GM12878 (cell line): ENCODE data around the gene HOTAIR. TPM values are rescaled to one million over a fixed set of nuclear protein-coding genes. Genes with fewer than 3 reads are reported as not detected.

Experiments
- ATAC-seq: fragments of 200-7000 bp; cut with Tn5 transposase; 3 replicates; pipeline ENCODE4 v1.9.1; 2020; ENCODE audit warnings: mild to moderate bottlenecking, moderate library complexity
- BruUV-seq: library from RNA; stranded (reverse); fragments of 400-500 nt; replicated peaks from 2 replicates; lab custom pipeline; 2021; lab: Mats Ljungman, UMichigan
- CTCF ChIA-PET: fragments of 300-600 bp; sonication (Branson Sonifier 250); formaldehyde crosslinking; extraction: SDS; loops from one replicate; lab custom pipeline; 2021; ENCODE audit warnings: inconsistent platforms; lab: Yijun Ruan, JAX
- POLR2A ChIA-PET: fragments of 350-600 bp; formaldehyde crosslinking; extraction: SDS; loops from one replicate; lab custom pipeline; 2021; ENCODE audit warnings: inconsistent platforms; lab: Charles Lee
- RAD21 ChIA-PET: fragments of 300-600 bp; sonication (Branson Sonifier 250); formaldehyde crosslinking; loops from one replicate; lab custom pipeline; 2023; ENCODE audit warnings: antibody characterized with exemption; ENCODE audit not compliant: unreplicated experiment; lab: Charles Lee
- SMC1A ChIA-PET: fragments of 300-600 bp; sonication (Branson Sonifier 250); formaldehyde crosslinking; loops from one replicate; lab custom pipeline; 2023; ENCODE audit not compliant: unreplicated experiment, uncharacterized antibody; lab: Charles Lee
- DNase-seq: peaks from one replicate; pipeline ENCODE4 v3.0.0-alpha.2; 2011; ENCODE audit warnings: low read depth, low spot score
- FAIRE-seq: peaks from 3 replicates; lab custom pipeline; 2011; peaks lifted over from hg19 to GRCh38; lab: Jason Lieb, UNC
- H2AFZ ChIP-seq: 2 replicates; pipeline ENCODE4 v1.6.0; 2011; ENCODE audit warnings: low read depth, low read length, control low read depth; ENCODE audit not compliant: control insufficient read depth
- H3K27ac ChIP-seq: 2 replicates; pipeline ENCODE4 v1.5.1; 2011; ENCODE audit warnings: control low read depth; ENCODE audit not compliant: control insufficient read depth, insufficient read depth
- H3K27me3 ChIP-seq, 2 experiments: replicated peaks in 1 of 2; 2 replicates each; pipeline versions ENCODE4 v1.6.0 to v1.6.1; 2011; ENCODE audit warnings: low read length in 1 of 2; ENCODE audit not compliant: control insufficient read depth in 2 of 2, insufficient read depth in 2 of 2
- H3K36me3 ChIP-seq, 2 experiments: 2 replicates each; pipeline ENCODE4 v1.5.1; 2011; ENCODE audit warnings: low read length in 1 of 2; ENCODE audit not compliant: control insufficient read depth in 2 of 2, insufficient read depth in 2 of 2
- H3K4me1 ChIP-seq: 2 replicates; pipeline ENCODE4 v1.6.1; 2011; ENCODE audit warnings: mild to moderate bottlenecking, low read length, moderate library complexity, mixed read lengths; ENCODE audit not compliant: control insufficient read depth, insufficient read depth
- H3K4me2 ChIP-seq: 2 replicates; pipeline ENCODE4 v1.6.0; 2011; ENCODE audit warnings: control low read depth; ENCODE audit not compliant: control insufficient read depth, insufficient read depth
- H3K4me3 ChIP-seq: fragments of 200-600 bp; sonication (generic); 2 replicates; pipeline ENCODE4 v1.5.1; 2016
- H3K79me2 ChIP-seq: 2 replicates; pipeline ENCODE4 v1.6.0; 2011; ENCODE audit warnings: low read length; ENCODE audit not compliant: control insufficient read depth, insufficient read depth
- H3K9ac ChIP-seq: 2 replicates; pipeline ENCODE4 v1.8.0; 2011; ENCODE audit warnings: low read length, control low read depth, mixed read lengths; ENCODE audit not compliant: control insufficient read depth, insufficient read depth
- H3K9me3 ChIP-seq: replicated peaks from 3 replicates; pipeline ENCODE4 v1.5.1; 2011; ENCODE audit warnings: mild to moderate bottlenecking, low read length; ENCODE audit not compliant: control insufficient read depth, insufficient read depth
- H4K20me1 ChIP-seq: 2 replicates; pipeline ENCODE4 v1.6.0; 2011; ENCODE audit not compliant: control insufficient read depth, insufficient read depth
- ATF7 ChIP-seq: fragments of 450-650 bp; IDR thresholded peaks from 2 replicates; pipeline ENCODE4 v1.6.1; 2016; ENCODE audit warnings: low read depth, mild to moderate bottlenecking
- BMI1 ChIP-seq: fragments of 450-650 bp; IDR thresholded peaks from 2 replicates; pipeline ENCODE4 v1.6.1; 2016; ENCODE audit warnings: mild to moderate bottlenecking, moderate library complexity, borderline replicate concordance
- CHD2 ChIP-seq: IDR thresholded peaks from 2 replicates; pipeline ENCODE4 v1.6.1; 2011; ENCODE audit warnings: low read depth, low read length, improper control_type of control experiment, borderline replicate concordance
- CHD4 ChIP-seq: fragments of 200-600 bp; sonication (generic); IDR thresholded peaks from 2 replicates; pipeline ENCODE4 v1.6.1; 2016; ENCODE audit warnings: mild to moderate bottlenecking
- E4F1 ChIP-seq: fragments of 450-650 bp; IDR thresholded peaks from 2 replicates; pipeline ENCODE4 v1.6.1; 2018; ENCODE audit warnings: borderline replicate concordance, mild to moderate bottlenecking; ENCODE audit not compliant: partially characterized antibody
- IRF4 ChIP-seq: IDR thresholded peaks from 2 replicates; pipeline ENCODE4 v1.6.1; 2011; ENCODE audit warnings: low read depth, low read length
- RUNX3 ChIP-seq: IDR thresholded peaks from 2 replicates; pipeline ENCODE4 v1.6.1; 2012; ENCODE audit warnings: low read length, inconsistent platforms
- WGBS: methylation state at CpG from one replicate; pipeline ENCODE4 v1.1.6; 2016; ENCODE audit warnings: low lambda C conversion rate; ENCODE audit not compliant: insufficient replicate concordance, insufficient coverage; ENCODE audit errors: missing lambda C conversion rate; 5-methylcytosine and 5-hydroxymethylcytosine counted together
- in situ Hi-C: fragments of 300-500 bp; cut with MboI; formaldehyde crosslinking; loops from 9 replicates; pipeline ENCODE4 v1.14.3; 2018; ENCODE audit warnings: mixed read lengths
- intact Hi-C: fragments of 100-400 bp; cut with micrococcal nuclease; formaldehyde crosslinking; loops from one replicate; pipeline ENCODE4 v1.14.2; 2022; ENCODE audit not compliant: unreplicated experiment
- polyA plus RNA-seq, 11 experiments: library from polyadenylated mRNA; depleted of rRNA in 4 of 11; unstranded in 6 of 11; stranded (reverse) in 5 of 11; fragments of >200 nt; fragmentation: Nextera tagmentation in 4 of 11; fragmentation: Illumina TruSeq in 1 of 11; extraction: Ambion mirVana in 4 of 11; extraction: Trizol in 1 of 11; gene quantifications; 1 replicate in 1 of 11; 2 replicates in 10 of 11; pipeline versions ENCODE4 v1.2.1 to v1.2.3, GENCODE V29; 2011 to 2016; ENCODE audit warnings: inconsistent platforms in 2 of 11, missing spikeins in 2 of 11, low read depth in 1 of 11
- total RNA-seq, 4 experiments: library from RNA; depleted of rRNA in 3 of 4; stranded (reverse); fragments of >200 nt in 3 of 4; fragmentation: Illumina TruSeq in 1 of 4; extraction: Trizol in 1 of 4; gene quantifications; 2 replicates each; pipeline versions ENCODE4 v1.2.1 to v1.2.3, GENCODE V29; 2013 to 2021

The HOTAIR gene
- total and polyA plus RNA-seq, 10 of the 15 experiments (the other 5 are each of a cell fraction or from before 2014, with no cell fraction given): not detected

DNA sequence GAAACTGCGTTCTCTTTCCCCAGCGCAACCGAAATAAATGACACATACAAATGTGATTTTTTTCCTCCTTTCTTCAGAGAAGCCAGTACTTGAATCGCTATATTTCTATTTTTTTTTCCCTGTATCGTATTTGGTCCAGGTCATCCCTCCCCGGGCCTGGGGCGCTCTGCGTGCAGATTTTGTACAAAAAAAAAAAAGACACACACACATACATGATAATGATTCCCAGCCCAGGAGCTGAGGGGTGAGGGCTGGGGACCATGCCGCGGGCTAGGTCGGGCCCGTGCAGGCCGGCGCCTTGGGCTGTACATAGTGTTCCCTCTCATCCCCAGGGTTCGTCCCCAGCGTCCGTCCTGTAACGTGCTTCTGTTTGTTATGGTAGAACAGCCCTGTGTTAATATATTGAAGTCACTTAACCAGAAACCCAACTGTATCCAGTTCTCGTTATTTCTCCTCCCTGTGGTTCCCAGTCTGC is 28.2 kb upstream of the HOTAIR start:
- SMC1A ChIA-PET: interaction anchor here (0.9 to 1.9 kb wide), 3 partner anchors 10 to 225 kb away, joined by 3 to 4 read pairs (median 3); no protein-coding TSS in a partner anchor
- no peak overlapping the region for H2AFZ ChIP-seq
- H3K27me3 ChIP-seq: peaks cover 26 to 34% of the 10 kb centered on the region in 2 experiments
- TF ChIP-seq E4F1 (no peak), RUNX3 (no peak), CHD2 (no peak), CHD4 (no peak), IRF4 (no peak), BMI1 (no peak), ATF7 (no peak)
- no peak overlapping the region for H3K4me3 ChIP-seq
- RAD21 ChIA-PET: interaction anchor here (0.9 to 1.5 kb wide), 2 partner anchors 50 to 205 kb away, joined by 3 read pairs; no protein-coding TSS in a partner anchor
- no peaks in the 10 kb centered on the region for H3K9me3 ChIP-seq
- DNase-seq (no peak), FAIRE-seq (no peak), ATAC-seq (no peak)
- no peak overlapping the region for H3K4me2 ChIP-seq
- 36% methylated on average over 19 of the region's 19 CpGs for WGBS
- H4K20me1 ChIP-seq: no peaks in the 10 kb centered on the region
- CTCF ChIA-PET: interaction anchor here (0.7 to 5.6 kb wide), 5 partner anchors 12 to 490 kb away, joined by 3 to 105 read pairs (median 5); partner anchors contain the start of genes HOXC5 and SMUG1
- no peaks in the 10 kb centered on the region for H3K79me2 ChIP-seq
- in situ Hi-C loops: no loop called here
- POLR2A ChIA-PET: no interaction called here
- no peaks in the 10 kb centered on the region for H3K36me3 ChIP-seq
- no peak overlapping the region for H3K27ac ChIP-seq
- H3K4me1 ChIP-seq: peaks cover 6% of the 10 kb centered on the region
- BruUV-seq: no TSS peak
- intact Hi-C loops: loop anchor here (10.0 kb wide), 1 partner anchor 372 kb away; no protein-coding TSS in a partner anchor
- no peak overlapping the region for H3K9ac ChIP-seq
